Limb (tissue), 2 donors: ENCODE results near the gene COL27A1.
A peak's percentile ranks its signal among the peaks of the same experiment; 100 is the strongest.
"Not testable (repeated sequence)": the region's sequence is repeated elsewhere in the genome, so short reads cannot be mapped to it uniquely, and the experiment has no call there.

ENCODE experiments used
- DNase-seq, 2 donors: peaks; one replicate each; pipeline ENCODE4 v3.0.0-alpha.2; 2016; ENCODE audit errors: extremely low spot score in 2 of 2

COL27A1 gene

GRCh38 chr9:114122136-114123027 is 33.0 kb upstream of the COL27A1 start:
- DNase-seq: no peak

GRCh38 chr9:114123031-114123977 is 32.0 kb upstream of the COL27A1 start:
- DNase-seq: no peak

GRCh38 chr9:114124138-114124537 is 31.2 kb upstream of the COL27A1 start:
- DNase-seq: no peak

GRCh38 chr9:114124666-114125475 is 30.5 kb upstream of the COL27A1 start:
- DNase-seq: no peak

GRCh38 chr9:114125476-114126013 is 29.8 kb upstream of the COL27A1 start:
- no peak for DNase-seq

GRCh38 chr9:114126247-114127060 is 28.9 kb upstream of the COL27A1 start:
- DNase-seq: no peak

- not testable (repeated sequence) for DNase-seq
Observed at GRCh38 chr9:114128759-114129158, 26.6 kb upstream of the COL27A1 start.

GRCh38 chr9:114130141-114130540 is 25.2 kb upstream of the COL27A1 start:
- DNase-seq: no peak

GRCh38 chr9:114130624-114131277 is 24.6 kb upstream of the COL27A1 start:
- DNase-seq: no peak

GRCh38 chr9:114131808-114132549 is 23.4 kb upstream of the COL27A1 start:
- DNase-seq: peak in 1 of 2 donors; percentile 50

- DNase-seq: no peak
Observed at GRCh38 chr9:114132550-114132918, 22.8 kb upstream of the COL27A1 start.

- DNase-seq: no peak
Observed at GRCh38 chr9:114134827-114135396, 20.4 kb upstream of the COL27A1 start.

- no peak for DNase-seq
Observed at GRCh38 chr9:114137831-114138230, 17.5 kb upstream of the COL27A1 start.

GRCh38 chr9:114138552-114138971 is 16.8 kb upstream of the COL27A1 start:
- no peak for DNase-seq

- DNase-seq: no peak
Observed at GRCh38 chr9:114139071-114139470, 16.3 kb upstream of the COL27A1 start.

GRCh38 chr9:114140401-114140800 is 14.9 kb upstream of the COL27A1 start:
- DNase-seq: no peak

- DNase-seq: no peak
Observed at GRCh38 chr9:114140850-114141249, 14.5 kb upstream of the COL27A1 start.

GRCh38 chr9:114141553-114142402 is 13.6 kb upstream of the COL27A1 start:
- no peak for DNase-seq
